ENCODE results near the gene UNC13B. TPM values are rescaled to one million over a fixed set of nuclear protein-coding genes. Genes with fewer than 3 reads are reported as not detected.
"Not testable (repeated sequence)": the region's sequence is repeated elsewhere in the genome, so short reads cannot be mapped to it uniquely, and the experiment has no call there.

Gene UNC13B
- total RNA-seq, 1 donor from 2014 or later = 30.5 TPM

DNA sequence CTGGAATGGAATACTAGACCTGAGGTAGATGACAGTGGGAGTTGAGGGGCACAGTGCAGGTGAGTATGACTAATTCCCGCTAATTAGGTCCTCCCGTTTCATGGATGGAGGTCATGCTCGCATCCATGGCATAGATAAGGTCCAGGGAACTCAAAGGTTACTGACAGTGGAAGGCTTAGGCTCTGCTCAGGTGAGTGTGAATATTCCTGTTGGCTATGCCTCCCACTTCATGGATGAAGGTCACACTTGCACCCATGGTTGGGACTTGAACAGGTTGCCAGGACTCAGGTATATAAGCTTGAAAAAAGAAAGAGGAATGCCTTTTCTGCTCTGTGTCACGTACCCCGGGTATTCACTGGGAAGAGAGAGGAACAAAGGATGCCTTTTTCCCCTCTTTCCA, 19.8 kb upstream of the UNC13B start:
- Histone ChIP-seq H3K36me3 (ENCODE audit: insufficient read depth, low read length) (no peaks in the 10 kb centered on the region), H3K4me1 (ENCODE audit: insufficient read depth, low read length) (no peaks in the 10 kb centered on the region), H3K27ac (ENCODE audit: low read depth, low read length) (no peak overlapping the region), H3K27me3 (ENCODE audit: insufficient read depth, low read length) (no peaks in the 10 kb centered on the region), H3K79me2 (ENCODE audit: insufficient read depth, low read length) (no peaks in the 10 kb centered on the region), H3K9ac (ENCODE audit: low read length) (no peak overlapping the region), H4K20me1 (ENCODE audit: insufficient read depth, low read length) (no peaks in the 10 kb centered on the region), H3K4me3 (ENCODE audit: insufficient read depth, low read depth, low read length) (no peak overlapping the region), H2AFZ (ENCODE audit: low read depth, low read length) (no peak overlapping the region), H3K4me2 (ENCODE audit: low read length) (no peak overlapping the region), H3K9me3 (ENCODE audit: insufficient read depth, low read depth, low read length) (peaks cover 17% of the 10 kb centered on the region)
- peaks cover 36% of the 10 kb centered on the region for H3K9me3 Mint-ChIP-seq (ENCODE audit: unreplicated experiment)
- no peaks in the 10 kb centered on the region for H3K4me1 Mint-ChIP-seq (ENCODE audit: low read depth, unreplicated experiment)
- no peaks in the 10 kb centered on the region for H3K27me3 Mint-ChIP-seq (ENCODE audit: low read depth, unreplicated experiment)
- TF ChIP-seq, protein P1, sequence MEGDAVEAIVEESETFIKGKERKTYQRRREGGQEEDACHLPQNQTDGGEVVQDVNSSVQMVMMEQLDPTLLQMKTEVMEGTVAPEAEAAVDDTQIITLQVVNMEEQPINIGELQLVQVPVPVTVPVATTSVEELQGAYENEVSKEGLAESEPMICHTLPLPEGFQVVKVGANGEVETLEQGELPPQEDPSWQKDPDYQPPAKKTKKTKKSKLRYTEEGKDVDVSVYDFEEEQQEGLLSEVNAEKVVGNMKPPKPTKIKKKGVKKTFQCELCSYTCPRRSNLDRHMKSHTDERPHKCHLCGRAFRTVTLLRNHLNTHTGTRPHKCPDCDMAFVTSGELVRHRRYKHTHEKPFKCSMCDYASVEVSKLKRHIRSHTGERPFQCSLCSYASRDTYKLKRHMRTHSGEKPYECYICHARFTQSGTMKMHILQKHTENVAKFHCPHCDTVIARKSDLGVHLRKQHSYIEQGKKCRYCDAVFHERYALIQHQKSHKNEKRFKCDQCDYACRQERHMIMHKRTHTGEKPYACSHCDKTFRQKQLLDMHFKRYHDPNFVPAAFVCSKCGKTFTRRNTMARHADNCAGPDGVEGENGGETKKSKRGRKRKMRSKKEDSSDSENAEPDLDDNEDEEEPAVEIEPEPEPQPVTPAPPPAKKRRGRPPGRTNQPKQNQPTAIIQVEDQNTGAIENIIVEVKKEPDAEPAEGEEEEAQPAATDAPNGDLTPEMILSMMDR (IDR thresholded peaks at IDR 0.05; ENCODE audit: insufficient read depth, low read depth, low read length) = no peak
- TF ChIP-seq EZH2 (IDR thresholded peaks at IDR 0.05; ENCODE audit: insufficient read depth, low read length) = no peak
- H3K4me3 Mint-ChIP-seq (ENCODE audit: unreplicated experiment) = no peak overlapping the region
- FAIRE-seq (no peak), DNase-seq (ENCODE audit: low read depth) (no peak)
- no peak overlapping the region for H3K27ac Mint-ChIP-seq (ENCODE audit: unreplicated experiment)
- peaks cover 1% of the 10 kb centered on the region for H3K36me3 Mint-ChIP-seq (ENCODE audit: low read depth, unreplicated experiment)

DNA sequence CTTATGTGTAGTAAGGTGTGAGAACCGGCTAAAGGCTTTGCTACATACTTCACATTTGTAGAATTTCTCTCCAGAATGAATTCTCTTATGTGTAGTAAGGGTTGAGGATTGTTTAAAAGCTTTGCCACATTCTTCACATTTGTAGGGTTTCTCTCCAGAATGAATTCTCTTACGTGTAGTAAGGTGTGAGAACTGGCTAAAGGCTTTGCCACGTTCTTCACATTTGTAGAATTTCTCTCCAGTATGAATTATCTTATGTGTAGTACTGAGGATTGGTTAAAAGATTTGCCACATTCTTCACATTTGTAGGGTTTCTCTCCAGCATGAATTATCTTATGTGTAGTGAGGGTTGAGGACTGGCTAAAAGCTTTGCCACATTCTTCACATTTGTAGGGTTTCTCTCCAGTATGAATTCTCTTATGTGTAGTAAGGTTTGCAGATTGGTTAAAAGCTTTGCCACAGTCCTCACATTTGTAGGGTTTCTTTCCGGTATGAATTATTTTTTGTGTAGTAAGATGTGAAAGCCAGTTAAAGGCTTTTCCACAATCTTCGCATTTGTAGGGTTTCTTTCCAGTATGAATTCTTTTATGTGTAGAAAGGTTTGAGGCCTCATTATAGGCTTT, 13.8 kb upstream of the UNC13B start:
- H3K4me3 Mint-ChIP-seq (ENCODE audit: unreplicated experiment); H3K27me3 Mint-ChIP-seq (ENCODE audit: low read depth, unreplicated experiment); H3K27ac ChIP-seq (ENCODE audit: low read depth, low read length); H3K9ac ChIP-seq (ENCODE audit: low read length); H3K4me3 ChIP-seq (ENCODE audit: insufficient read depth, low read depth, low read length); FAIRE-seq; H2AFZ ChIP-seq (ENCODE audit: low read depth, low read length); H3K27ac Mint-ChIP-seq (ENCODE audit: unreplicated experiment); H4K20me1 ChIP-seq (ENCODE audit: insufficient read depth, low read length); H3K36me3 Mint-ChIP-seq (ENCODE audit: low read depth, unreplicated experiment); H3K79me2 ChIP-seq (ENCODE audit: insufficient read depth, low read length); DNase-seq (ENCODE audit: low read depth); H3K27me3 ChIP-seq (ENCODE audit: insufficient read depth, low read length); H3K36me3 ChIP-seq (ENCODE audit: insufficient read depth, low read length); H3K4me1 Mint-ChIP-seq (ENCODE audit: low read depth, unreplicated experiment); H3K9me3 ChIP-seq (ENCODE audit: insufficient read depth, low read depth, low read length); H3K4me1 ChIP-seq (ENCODE audit: insufficient read depth, low read length); H3K4me2 ChIP-seq (ENCODE audit: low read length): not testable (repeated sequence)
- peaks cover 40% of the 10 kb centered on the region for H3K9me3 Mint-ChIP-seq (ENCODE audit: unreplicated experiment)

DNA sequence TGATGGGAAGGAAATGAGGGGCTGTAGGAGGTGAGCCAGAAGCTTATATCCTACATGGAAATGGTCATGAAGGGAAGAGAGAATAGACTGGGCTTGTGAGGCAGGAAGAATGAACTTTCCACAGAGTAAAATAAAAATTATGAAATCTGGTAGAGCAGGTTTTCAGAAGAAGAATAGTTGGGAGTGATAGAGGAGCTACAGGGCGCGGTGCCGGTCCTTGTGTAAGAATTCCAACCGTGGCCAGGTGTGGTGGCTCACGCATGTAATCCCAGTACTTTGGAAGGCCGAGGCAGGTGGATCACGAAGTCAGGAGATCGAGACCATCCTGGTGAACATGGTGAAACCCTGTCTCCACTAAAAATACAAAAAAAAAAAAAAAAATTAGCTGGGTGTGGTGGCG, 8.9 kb upstream of the UNC13B start:
- H3K9me3 ChIP-seq (ENCODE audit: insufficient read depth, low read depth, low read length) = peaks cover 6% of the 10 kb centered on the region
- H3K27me3 ChIP-seq (ENCODE audit: insufficient read depth, low read length) = no peaks in the 10 kb centered on the region
- TF ChIP-seq, protein P1 (IDR thresholded peaks at IDR 0.05; ENCODE audit: insufficient read depth, low read depth, low read length) = no peak
- TF ChIP-seq EZH2 (IDR thresholded peaks at IDR 0.05; ENCODE audit: insufficient read depth, low read length) = no peak
- no peak overlapping the region for H3K4me2 ChIP-seq (ENCODE audit: low read length)
- no peaks in the 10 kb centered on the region for H3K27me3 Mint-ChIP-seq (ENCODE audit: low read depth, unreplicated experiment)
- H3K9ac ChIP-seq (ENCODE audit: low read length) = no peak overlapping the region
- no peaks in the 10 kb centered on the region for H3K79me2 ChIP-seq (ENCODE audit: insufficient read depth, low read length)
- FAIRE-seq (no peak), DNase-seq (ENCODE audit: low read depth) (no peak)
- no peak overlapping the region for H3K4me3 Mint-ChIP-seq (ENCODE audit: unreplicated experiment)
- no peaks in the 10 kb centered on the region for H3K4me1 Mint-ChIP-seq (ENCODE audit: low read depth, unreplicated experiment)
- no peak overlapping the region for H3K27ac Mint-ChIP-seq (ENCODE audit: unreplicated experiment)
- no peak overlapping the region for H3K4me3 ChIP-seq (ENCODE audit: insufficient read depth, low read depth, low read length)
- H3K36me3 ChIP-seq (ENCODE audit: insufficient read depth, low read length) = no peaks in the 10 kb centered on the region
- H3K4me1 ChIP-seq (ENCODE audit: insufficient read depth, low read length) = no peaks in the 10 kb centered on the region
- peaks cover 28% of the 10 kb centered on the region for H3K9me3 Mint-ChIP-seq (ENCODE audit: unreplicated experiment)
- H2AFZ ChIP-seq (ENCODE audit: low read depth, low read length) = no peak overlapping the region
- H4K20me1 ChIP-seq (ENCODE audit: insufficient read depth, low read length) = no peaks in the 10 kb centered on the region
- H3K36me3 Mint-ChIP-seq (ENCODE audit: low read depth, unreplicated experiment) = peaks cover 4% of the 10 kb centered on the region
- no peak overlapping the region for H3K27ac ChIP-seq (ENCODE audit: low read depth, low read length)

Measured in astrocyte (in vitro differentiated cells and primary cell).